Measurements from ENCODE around the gene PEAK3. TPM values are rescaled to one million over a fixed set of nuclear protein-coding genes. Genes with fewer than 3 reads are reported as not detected.

The PEAK3 gene, protein sequence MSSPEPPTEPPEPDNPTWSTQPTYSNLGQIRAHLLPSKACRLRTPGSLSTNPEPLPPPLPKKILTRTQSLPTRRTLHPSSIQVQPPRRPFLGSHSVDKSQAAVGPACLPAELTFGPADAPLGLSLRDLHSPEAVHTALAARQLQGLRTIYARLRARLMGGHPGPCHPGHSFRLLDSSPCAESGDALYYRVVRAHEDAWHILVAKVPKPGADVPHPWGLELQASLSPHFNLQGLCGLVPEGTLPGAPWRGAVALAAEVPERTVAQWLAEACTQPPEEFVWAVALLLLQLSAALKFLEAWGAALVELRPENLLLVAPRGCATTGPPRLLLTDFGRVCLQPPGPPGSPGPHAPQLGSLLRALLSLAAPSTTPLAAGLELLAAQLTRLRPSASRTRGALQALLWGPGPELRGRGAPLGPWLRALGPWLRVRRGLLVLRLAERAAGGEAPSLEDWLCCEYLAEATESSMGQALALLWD
- total RNA-seq (2014; rRNA removed; shearing (Covaris generic)), result not detected in 2 replicates
- not detected in 2 replicates for polyA plus RNA-seq (2015; cell fraction: cytosol; rRNA removed)
- not detected in 2 replicates for polyA plus RNA-seq (2015; cell fraction: nucleus; rRNA removed)

DNA sequence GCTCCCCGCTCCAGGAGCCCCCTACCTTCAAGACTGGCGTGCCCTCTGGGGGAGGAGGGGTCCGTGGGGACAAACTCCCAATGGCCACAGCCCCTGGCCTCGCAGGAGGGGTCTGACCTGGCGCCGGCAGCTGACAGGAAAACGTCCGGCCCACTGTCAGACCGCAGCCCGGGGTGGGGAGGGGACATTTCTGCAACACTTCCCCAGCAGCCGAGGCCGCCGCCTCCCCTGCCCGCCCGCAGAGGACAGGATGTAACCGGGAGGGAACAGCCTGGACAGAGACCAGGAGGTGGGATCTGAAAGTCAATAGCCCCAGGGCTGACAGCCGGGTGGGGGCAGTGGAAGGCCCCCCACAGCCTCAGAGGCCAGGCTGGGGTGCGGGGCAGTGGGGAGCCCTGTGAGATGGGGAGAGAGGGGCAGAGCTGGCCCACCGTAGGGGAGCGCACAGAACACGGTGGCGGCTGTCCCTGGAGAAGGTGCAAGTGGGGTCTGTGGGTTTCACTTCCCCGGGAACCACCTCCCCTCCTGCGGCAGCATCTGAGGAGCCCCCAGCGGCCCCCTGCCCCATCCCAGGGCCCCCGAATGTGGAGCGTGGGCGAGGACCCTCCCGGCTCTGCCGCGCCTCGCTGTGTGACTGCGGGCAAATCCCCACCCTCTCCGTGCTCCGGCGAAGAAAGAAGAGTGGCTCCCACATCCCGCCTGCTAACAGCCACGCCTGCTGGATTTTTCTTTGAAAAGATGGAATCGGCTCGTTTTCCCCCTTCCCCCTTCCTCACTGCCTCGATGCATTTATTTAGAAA, at the start of gene PEAK3:
PEAK3 (minus strand) TSS at position 114 of the 800 bp plus-strand sequence. CDS start 1,244 bp downstream, outside the sequence.
- no peak for DNase-seq (ENCODE audit: low read depth, low spot score)
- in situ Hi-C loops (cut with HindIII; ENCODE audit: low pct_unique_long_range_greater_than_20kb, low sequenced_read_pairs), result no loop called here

DNA sequence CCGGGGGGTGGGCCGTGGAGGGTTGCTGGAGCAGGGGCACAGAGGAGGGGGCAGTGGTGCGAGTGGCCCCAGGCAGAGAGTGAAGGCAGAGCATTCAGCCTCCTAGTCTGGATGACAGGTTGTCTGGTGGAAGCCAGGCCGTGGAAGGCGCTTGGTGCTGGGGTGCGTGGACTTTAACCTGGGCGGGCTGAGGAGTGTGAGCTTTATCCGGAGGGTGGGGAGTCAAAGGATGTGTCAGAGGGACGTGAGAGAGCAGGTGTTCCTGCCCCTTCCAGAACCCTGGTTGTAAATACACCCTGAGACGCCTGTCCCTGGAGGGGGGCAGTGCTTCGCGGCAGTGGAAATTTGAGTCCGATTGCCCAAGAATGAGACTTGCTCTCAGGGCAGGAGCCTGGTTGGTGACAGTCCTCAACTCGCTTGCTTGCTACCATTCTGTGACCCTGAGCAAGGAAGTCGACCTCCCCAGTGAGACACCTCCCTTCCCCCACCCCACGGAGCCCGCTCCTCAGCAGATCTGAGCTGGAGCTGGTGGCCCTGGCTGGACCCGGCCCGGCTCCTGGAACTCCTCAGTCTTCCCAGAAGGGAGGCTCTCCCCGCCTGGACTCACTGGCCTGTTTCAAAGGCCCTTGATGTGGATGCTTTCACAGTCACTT, 48.8 kb upstream of the PEAK3 start:
- DNase-seq (ENCODE audit: low read depth, low spot score), result no peak
- in situ Hi-C loops (cut with HindIII; ENCODE audit: low pct_unique_long_range_greater_than_20kb, low sequenced_read_pairs), result no loop called here

DNA sequence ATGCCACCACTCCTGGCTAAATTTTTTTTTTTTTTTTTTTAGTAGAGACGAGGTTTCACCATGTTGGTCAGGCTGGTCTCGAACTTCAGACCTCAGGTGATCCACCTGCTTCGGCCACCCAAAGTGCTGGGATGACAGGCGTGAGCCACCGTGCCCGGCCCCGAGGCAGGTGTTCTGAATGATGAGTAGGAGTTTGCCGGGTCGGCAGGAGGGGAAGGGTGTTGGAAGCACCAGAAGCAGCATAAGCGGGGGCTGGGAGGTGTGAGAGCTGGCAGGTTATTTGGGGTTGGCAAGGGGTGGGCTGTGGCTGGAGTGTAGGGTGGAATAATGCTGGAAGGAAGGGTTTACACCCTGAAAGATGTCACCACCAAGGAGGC, 48.3 kb upstream of the PEAK3 start:
- no peak for DNase-seq (ENCODE audit: low read depth, low spot score)
- in situ Hi-C loops (cut with HindIII; ENCODE audit: low pct_unique_long_range_greater_than_20kb, low sequenced_read_pairs), result no loop called here

DNA sequence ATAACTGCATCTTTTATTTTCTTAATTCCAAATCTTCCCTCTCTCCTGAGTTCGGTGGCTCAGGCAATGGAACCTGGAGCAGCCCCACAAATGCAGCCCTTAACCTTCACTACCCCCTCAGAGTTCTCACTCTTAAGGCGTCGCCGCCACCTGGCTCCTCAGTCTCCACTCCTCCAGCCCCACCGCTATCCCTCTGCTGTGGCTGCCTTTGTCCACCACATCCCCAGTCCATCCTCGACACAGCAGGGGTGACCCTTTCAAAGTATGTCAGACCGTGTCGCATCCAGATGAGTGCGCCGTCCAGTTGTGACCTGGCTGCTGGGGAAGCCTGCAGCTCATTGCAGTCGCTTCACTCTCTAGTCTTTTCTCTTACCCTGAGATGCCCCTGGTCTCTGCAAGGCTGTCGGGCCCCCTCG, 47.5 kb upstream of the PEAK3 start:
- DNase-seq (ENCODE audit: low read depth, low spot score), result no peak
- in situ Hi-C loops (cut with HindIII; ENCODE audit: low pct_unique_long_range_greater_than_20kb, low sequenced_read_pairs), result no loop called here

DNA sequence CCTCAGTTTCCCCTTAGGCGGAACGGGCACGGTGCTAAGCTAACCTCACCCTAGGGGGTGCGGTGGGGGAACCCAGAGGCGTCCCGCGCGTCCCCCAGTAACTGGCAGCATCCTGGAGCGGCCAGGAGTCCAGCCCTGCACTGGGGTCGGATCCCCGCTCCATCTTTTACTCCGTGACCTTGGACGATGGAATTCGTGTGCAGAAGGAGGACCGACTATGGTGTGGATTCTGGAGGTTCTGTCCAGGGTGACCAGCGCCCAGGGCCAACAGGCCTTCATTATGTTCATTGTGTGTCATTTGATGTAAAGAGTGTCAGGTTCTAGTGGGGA, 47.1 kb upstream of the PEAK3 start:
- in situ Hi-C loops (cut with HindIII; ENCODE audit: low pct_unique_long_range_greater_than_20kb, low sequenced_read_pairs), result no loop called here
- no peak for DNase-seq (ENCODE audit: low read depth, low spot score)

DNA sequence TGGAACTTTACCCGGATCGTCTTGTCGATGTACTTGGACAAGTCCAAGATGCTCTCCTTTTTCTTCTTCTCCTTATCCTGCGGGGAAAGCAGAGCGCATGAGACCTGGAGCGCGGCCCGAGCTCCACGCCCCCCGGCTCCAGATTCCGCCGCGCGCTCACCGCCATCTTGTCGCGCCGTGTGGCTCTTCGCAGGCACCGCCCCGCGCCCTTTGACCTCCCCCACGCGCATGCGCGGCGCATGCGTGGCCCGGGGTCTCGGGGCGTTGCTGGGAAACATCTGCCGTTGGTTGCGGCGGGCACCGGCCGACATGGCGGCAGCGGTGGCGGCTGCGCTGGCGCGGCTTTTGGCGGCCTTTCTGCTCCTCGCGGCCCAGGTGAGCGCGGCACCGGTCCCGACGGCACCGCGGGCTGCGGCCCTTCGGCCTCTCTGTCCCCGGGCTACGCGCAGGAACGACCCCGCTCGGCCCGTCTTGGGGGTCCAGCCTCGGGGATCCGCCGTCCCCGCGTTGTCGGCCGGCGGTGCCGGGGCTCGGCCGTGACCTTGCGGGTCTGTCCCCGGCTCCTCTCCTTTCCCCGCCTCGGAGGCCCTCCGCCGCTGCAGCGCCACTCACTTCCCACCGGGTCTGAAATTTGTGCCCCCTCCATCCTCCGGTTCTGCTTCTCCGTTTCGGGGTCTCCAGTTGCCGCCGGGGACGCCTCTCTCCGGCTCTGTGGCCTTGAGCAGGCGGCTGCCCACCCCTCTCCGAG, 46.6 kb upstream of the PEAK3 start, which contains the start of the genes LSM7 and SPPL2B:
LSM7 (minus strand) TSS at position 186 of the 748 bp plus-strand sequence; CDS start at position 166, 20 bp downstream.
SPPL2B (plus strand) TSS at position 284 of the 748 bp plus-strand sequence; CDS start at position 310, 26 bp downstream.
- DNase-seq (ENCODE audit: low read depth, low spot score), result peak; percentile 84
- in situ Hi-C loops (cut with HindIII; ENCODE audit: low pct_unique_long_range_greater_than_20kb, low sequenced_read_pairs), result no loop called here

DNA sequence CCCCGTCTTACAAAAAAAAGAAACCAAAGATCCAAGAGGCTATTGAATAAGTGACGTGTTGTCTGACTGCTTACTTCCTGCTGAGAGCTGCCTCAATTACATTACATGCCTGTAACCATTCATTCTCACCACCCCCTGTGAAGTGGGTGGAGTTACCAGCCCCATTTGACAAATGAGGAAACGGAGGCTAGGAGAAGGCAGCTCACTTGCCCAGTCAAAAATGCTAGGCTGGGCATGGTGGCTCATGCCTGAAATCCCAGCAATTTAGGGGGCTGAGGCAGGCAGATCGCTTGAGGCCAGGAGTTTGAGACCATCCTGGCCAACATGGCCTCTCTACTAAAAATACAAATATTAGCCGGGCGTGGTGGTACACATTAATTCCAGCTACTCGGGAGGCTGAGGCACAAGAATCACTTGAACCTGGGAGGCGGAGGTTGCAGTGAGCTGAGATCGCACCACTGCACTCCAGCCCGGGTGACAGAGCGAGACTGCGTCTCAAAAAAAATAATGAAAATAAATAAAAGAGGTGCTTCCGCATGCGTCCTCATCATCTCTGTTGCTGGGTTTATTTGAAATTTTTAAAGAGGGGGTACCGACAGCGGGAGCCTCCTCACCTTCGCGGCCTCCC, 45.9 kb upstream of the PEAK3 start:
- peak; percentile 80 for DNase-seq (ENCODE audit: low read depth, low spot score)
- in situ Hi-C loops (cut with HindIII; ENCODE audit: low pct_unique_long_range_greater_than_20kb, low sequenced_read_pairs), result no loop called here

DNA sequence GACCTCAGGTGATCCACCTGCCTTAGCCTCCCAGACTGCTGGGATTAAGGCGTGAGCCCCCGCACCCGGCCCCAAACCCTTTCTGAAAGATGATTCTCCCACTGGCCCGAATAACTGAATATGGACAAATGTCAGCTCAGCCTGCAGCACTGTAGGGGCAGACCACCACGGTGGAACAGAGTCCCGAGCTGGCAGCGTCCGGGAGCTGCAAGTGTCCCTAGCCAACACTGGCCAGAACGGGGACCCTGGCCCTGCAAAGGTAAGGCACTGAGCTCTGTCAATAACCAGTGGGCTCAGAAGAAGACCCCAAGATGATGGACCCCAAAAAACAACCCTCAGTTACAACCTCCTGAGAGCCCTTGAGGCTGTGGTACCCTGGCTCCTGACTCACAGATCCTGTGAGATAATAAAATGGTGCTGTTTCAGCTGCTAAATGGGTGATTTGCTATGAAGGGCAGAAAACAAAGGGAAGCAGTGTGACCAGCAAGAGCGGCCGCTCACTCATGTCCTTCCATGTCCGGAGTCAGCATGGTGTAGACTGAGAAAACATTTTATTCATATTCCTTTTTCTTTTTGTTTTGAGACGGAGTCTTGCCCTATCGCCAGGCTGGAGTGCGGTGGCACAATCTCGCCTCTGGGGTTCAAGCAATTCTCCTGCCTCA, 44.9 kb upstream of the PEAK3 start:
- peak; percentile 32 for DNase-seq (ENCODE audit: low read depth, low spot score)
- in situ Hi-C loops (cut with HindIII; ENCODE audit: low pct_unique_long_range_greater_than_20kb, low sequenced_read_pairs), result no loop called here

DNA sequence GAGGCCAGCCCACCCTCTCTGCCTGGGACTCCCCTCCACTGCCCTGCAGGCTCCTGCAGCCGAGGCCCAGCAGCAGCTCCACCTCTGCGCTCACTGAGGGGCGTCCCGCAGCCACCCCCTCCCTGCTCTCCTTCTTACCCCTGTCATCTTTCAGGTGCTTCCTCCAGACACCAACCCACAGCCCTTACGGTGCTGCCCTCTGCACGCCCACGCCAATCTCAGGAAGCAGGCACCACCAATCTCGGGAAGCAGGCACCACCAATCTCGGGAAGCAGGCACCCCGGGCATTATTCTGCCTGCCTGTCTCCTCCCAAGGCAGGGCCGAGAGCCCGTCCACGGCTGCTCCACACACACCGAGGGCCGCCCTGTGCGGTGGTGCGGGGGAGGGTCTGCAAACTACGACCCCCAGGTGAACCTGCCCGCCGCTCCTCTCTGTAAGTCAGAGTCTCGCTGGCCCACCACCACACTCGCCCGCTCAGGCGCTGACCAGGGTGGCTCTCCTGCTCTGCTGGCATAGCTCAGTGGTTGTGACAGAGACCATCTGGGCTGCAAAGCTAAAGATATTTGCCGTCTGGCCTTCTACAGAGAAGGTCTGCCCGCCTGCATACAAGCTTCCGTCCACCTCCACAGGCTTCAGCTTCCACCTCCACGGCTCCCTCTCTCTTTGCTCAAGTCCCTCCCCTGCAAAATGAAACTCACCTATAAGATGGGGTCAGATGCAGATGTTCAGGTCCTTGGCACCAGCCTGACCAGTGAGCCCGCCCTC, 43.5 kb upstream of the PEAK3 start:
- in situ Hi-C loops (cut with HindIII; ENCODE audit: low pct_unique_long_range_greater_than_20kb, low sequenced_read_pairs), result no loop called here

DNA sequence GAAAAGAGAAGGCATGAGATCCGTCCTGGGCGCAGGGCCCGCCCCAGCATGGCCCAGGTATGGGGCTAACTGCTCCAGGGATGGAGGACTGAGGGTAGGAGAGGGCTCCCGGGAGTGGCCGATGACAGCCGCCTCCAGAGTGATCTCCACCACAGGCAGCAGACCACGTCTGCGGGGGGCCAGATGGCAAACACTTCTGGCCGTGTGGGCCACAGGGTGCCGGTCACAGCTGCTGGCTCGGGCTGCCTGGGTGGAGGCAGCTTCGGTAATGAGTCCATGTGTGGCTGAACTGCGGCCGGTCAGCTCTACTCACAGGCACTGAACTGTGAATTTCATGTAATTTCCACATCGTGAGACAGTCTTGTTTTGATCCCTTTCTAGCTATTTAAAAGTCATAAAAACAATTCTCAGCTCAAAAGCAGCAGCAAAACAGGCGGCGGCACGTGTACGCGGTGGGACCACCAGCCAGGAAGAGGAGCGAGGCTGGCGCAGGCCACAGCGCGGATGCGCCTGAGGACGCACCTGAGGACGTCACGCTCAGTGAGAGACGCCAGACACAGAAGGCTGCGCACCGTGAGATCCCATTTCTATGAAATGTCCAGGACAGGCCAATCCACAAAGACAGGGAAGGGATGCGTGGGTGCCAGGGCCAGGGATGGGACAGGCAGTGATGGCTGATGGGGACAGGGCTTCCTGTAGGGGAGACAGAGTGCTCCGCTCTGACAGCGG, 42.4 kb upstream of the PEAK3 start:
- DNase-seq (ENCODE audit: low read depth, low spot score), result no peak
- in situ Hi-C loops (cut with HindIII; ENCODE audit: low pct_unique_long_range_greater_than_20kb, low sequenced_read_pairs), result no loop called here

More for the DNA sequence above, 43.5 kb upstream of the PEAK3 start:
- DNase-seq (ENCODE audit: low read depth, low spot score), result no peak

DNA sequence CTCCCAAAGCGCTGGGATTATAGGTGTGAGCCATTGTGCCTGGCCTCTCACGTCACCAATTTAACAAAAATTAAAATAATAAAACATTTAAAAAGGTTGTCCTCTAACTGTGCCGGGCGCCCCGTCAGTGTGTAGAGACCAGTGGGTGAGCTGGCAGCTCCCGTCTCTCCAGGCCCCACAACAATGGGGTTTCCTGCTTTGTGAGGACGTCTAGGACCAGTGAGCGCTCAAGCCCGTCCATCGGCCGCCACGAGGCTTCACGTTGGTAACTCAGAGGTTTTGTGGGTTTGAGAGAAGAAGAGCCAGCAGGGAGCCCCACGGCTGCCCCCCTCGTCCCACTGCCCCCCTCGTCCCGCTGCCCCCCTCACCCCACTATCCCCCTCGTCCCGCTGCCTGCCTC, 41.7 kb upstream of the PEAK3 start:
- in situ Hi-C loops (cut with HindIII; ENCODE audit: low pct_unique_long_range_greater_than_20kb, low sequenced_read_pairs), result no loop called here
- no peak for DNase-seq (ENCODE audit: low read depth, low spot score)

DNA sequence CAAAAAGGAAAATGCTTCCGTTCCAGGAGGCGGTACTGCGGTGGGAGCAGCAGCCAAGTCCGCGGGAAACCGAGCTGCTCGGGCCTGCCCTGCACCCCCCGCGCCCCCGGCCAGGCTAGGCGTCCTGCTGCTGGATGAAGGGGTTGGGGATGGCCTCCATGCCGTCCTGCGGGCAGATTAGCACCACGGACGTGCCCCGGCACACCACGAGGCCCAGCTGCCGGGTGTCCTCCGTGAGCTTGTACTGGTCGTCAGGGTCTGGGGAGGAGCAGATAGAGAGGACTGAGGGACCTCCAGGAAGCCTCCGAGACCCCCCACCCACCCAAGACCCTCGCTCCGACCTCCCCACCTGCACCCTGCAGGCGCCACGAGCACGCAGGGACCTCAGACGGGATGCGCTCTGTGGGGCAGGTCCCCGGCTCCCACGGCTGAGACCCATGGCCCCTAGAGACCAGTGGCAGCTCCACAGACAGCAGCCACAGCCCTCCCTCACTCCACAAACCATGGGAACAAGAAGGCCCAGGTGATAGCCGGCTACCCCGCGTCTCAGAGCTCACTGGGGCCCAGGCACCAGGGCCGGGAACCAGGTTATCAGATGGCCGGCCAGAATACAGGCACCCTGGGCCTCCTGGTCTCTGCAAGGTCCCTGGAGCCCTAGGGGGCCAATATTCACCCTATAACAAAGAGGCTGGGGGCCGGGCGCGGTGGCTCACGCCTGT, 39.7 kb upstream of the PEAK3 start:
- DNase-seq (ENCODE audit: low read depth, low spot score), result no peak
- in situ Hi-C loops (cut with HindIII; ENCODE audit: low pct_unique_long_range_greater_than_20kb, low sequenced_read_pairs), result no loop called here

DNA sequence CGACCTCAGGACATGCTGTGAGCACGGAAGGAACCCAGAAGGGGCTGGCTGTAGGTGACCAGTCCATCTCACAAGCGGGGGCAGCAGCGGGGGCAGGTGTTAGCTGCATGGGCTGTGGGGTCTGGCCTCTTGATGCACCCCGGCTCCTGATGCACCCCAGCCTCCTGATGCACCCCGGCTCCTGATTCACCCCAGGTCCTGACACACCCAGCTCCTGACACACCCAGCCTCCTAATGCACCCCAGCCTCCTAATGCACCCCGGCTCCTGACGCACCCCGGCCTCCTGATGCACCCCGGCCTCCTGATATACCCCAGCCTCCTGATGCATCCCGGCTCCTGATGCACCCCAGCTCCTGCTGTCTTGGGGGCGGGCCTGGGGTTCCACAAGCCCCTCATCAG, 39.0 kb upstream of the PEAK3 start:
- in situ Hi-C loops (cut with HindIII; ENCODE audit: low pct_unique_long_range_greater_than_20kb, low sequenced_read_pairs), result no loop called here
- DNase-seq (ENCODE audit: low read depth, low spot score), result no peak

DNA sequence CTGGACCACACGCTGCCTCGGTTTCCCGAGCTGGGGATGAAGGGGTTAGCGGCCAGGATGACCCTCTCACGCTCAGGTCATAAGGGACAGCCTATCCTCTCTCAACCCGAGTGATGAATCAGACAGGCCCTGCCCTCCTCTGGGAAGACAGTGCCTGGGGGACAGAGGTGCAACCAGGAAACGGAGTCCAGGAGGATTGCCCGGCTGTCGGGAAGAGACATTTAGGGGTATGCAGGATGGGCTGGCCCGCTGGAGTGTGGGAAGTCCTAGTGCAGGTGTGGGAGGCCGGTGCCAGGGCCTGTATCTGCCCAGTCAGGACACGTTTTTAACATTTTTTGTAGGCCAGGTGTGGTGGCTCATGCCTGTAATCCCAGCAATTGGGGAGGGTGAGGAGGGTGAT, 38.1 kb upstream of the PEAK3 start:
- in situ Hi-C loops (cut with HindIII; ENCODE audit: low pct_unique_long_range_greater_than_20kb, low sequenced_read_pairs), result no loop called here
- DNase-seq (ENCODE audit: low read depth, low spot score), result no peak

DNA sequence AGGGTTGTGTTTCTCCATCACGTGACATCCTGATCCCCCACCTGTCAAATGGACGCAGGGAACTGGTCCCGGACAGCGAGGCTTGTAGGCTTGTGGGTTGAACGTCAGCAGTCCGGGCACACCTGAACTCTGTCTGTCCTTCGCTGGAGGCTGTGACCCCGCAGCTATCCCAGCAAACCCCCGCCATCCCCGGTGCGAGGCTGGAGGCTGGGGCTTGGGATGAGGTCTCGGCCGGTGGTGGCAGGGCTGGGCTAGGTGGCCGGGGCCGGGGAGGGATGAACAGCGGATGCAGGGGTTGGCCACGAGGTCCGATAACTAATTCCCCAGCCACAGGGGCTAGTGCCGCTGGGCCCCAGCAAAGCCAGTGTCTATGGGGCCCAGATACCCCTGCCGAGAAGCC, 37.6 kb upstream of the PEAK3 start:
- no peak for DNase-seq (ENCODE audit: low read depth, low spot score)
- in situ Hi-C loops (cut with HindIII; ENCODE audit: low pct_unique_long_range_greater_than_20kb, low sequenced_read_pairs), result no loop called here

Measured in SK-MEL-5 (cell line).